Tracheal epithelial cell (primary cell): ENCODE results near the gene PDIA4. TPM values are rescaled to one million over a fixed set of nuclear protein-coding genes. Genes with fewer than 3 reads are reported as not detected.

Experiments
- total RNA-seq: library from RNA; depleted of rRNA; stranded (reverse); fragments of >200 nt; gene quantifications from 2 replicates; pipeline ENCODE4 v1.2.1, GENCODE V29; 2014

PDIA4 gene, protein sequence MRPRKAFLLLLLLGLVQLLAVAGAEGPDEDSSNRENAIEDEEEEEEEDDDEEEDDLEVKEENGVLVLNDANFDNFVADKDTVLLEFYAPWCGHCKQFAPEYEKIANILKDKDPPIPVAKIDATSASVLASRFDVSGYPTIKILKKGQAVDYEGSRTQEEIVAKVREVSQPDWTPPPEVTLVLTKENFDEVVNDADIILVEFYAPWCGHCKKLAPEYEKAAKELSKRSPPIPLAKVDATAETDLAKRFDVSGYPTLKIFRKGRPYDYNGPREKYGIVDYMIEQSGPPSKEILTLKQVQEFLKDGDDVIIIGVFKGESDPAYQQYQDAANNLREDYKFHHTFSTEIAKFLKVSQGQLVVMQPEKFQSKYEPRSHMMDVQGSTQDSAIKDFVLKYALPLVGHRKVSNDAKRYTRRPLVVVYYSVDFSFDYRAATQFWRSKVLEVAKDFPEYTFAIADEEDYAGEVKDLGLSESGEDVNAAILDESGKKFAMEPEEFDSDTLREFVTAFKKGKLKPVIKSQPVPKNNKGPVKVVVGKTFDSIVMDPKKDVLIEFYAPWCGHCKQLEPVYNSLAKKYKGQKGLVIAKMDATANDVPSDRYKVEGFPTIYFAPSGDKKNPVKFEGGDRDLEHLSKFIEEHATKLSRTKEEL
- 231 and 409 TPM in 2 replicates for total RNA-seq

DNA sequence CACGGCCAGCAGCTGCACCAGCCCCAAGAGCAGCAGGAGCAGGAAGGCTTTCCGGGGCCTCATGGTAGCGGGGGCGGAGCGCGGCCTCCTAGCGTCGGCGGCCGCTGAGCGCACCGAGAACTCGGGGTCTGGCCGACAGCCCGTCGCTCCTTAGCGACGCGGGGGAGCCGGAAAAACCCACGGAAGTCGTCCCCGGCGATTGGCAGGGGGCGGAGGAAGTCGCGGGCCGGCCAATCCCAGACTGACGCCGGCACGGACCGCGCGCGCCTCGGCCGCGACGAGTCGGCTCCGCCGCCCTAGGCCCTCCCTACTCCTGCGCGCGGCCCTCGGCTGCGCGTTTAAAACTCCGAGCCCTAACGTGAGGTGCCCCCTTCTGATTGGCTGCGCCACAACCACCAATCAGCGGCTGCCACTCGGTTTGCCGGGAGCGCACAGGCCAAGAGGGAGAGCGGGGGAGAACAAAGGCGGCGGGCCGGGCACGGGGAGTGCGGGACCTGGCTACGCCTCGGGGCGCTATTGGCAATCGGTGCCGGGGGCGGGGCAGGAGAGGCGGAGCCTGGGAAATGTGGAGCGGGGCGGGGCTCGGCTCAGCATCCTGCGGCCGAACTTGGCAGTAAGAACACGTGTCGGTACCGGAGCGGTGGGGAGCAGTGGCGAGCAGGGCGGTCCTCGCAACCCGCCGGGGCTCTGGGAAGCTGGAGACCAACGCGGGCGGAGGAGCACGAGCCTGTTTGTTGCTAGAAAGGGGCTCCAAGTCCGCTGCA, at the start of gene PDIA4:
Gene PDIA4, minus strand, starts transcription at position 160 of the 764 bp plus-strand sequence. Its CDS starts 97 bp downstream, at position 63.

Other genes starting within 250 kb of the PDIA4 start
- gene EZH2, start 144.2 kb downstream of the PDIA4 start, total RNA-seq: 3.6 and 5.1 TPM in 2 replicates
- 4.3 and 7.7 TPM in 2 replicates for gene ZNF786, start 62.2 kb upstream of the PDIA4 start, total RNA-seq
- gene ZNF425, start 97.8 kb upstream of the PDIA4 start, total RNA-seq: 2.6 and 3.1 TPM in 2 replicates
- 13.7 and 16.8 TPM in 2 replicates for gene ZNF398, start 118.9 kb upstream of the PDIA4 start, total RNA-seq
- 28.9 and 32.6 TPM in 2 replicates for gene ZNF282, start 167.0 kb upstream of the PDIA4 start, total RNA-seq
- 4.1 and 5.5 TPM in 2 replicates for gene ZNF212, start 211.1 kb upstream of the PDIA4 start, total RNA-seq
- gene ZNF783, start 233.7 kb upstream of the PDIA4 start, total RNA-seq: 8.4 and 11.5 TPM in 2 replicates